HepG2 (cell line): Measurements from ENCODE around the gene COL9A3. TPM values are rescaled to one million over a fixed set of nuclear protein-coding genes. Genes with fewer than 3 reads are reported as not detected.
"Not testable (repeated sequence)": the region's sequence is repeated elsewhere in the genome, so short reads cannot be mapped to it uniquely, and the experiment has no call there.

Source experiments
- ATAC-seq: fragments of 200-7000 bp; cut with Tn5 transposase; 3 replicates; pipeline ENCODE4 v1.9.1; 2020; ENCODE audit warnings: mild to moderate bottlenecking, moderate library complexity
- BruUV-seq: library from RNA; stranded (reverse); fragments of 400-500 nt; replicated peaks from 2 replicates; lab custom pipeline; 2021; lab: Mats Ljungman, UMichigan
- CTCF ChIA-PET: fragments of 300-600 bp; formaldehyde crosslinking; extraction: SDS; loops from one replicate; lab custom pipeline; 2021; ENCODE audit warnings: low total read pairs, inconsistent platforms, low intra/inter-chr PET ratio; lab: Yijun Ruan, JAX
- POLR2A ChIA-PET: fragments of 350-600 bp; sonication (Branson Sonifier 250); formaldehyde crosslinking; loops from one replicate; lab custom pipeline; 2020; ENCODE audit warnings: antibody characterized with exemption, inconsistent platforms; lab: Yijun Ruan, JAX
- DNase-seq: peaks from one replicate; pipeline ENCODE4 v3.0.0-alpha.2; 2015; ENCODE audit warnings: low spot score
- FAIRE-seq: peaks from 3 replicates; lab custom pipeline; 2011; peaks lifted over from hg19 to GRCh38; lab: Jason Lieb, UNC
- H2AFZ ChIP-seq: one replicate; pipeline ENCODE4 v1.6.1; 2011; ENCODE audit warnings: low read length, inconsistent platforms
- H3K27ac ChIP-seq: fragments of 300-600 bp; 3 replicates; pipeline ENCODE4 v1.8.0; 2011; ENCODE audit warnings: mixed run types, mild to moderate bottlenecking, mixed read lengths, low read length, inconsistent platforms; ENCODE audit not compliant: insufficient read depth; ENCODE audit errors: extremely low read length
- H3K27me3 ChIP-seq, 2 experiments: fragments of 200-600 bp in 1 of 2; 2 replicates in 1 of 2; 3 replicates in 1 of 2; pipeline versions ENCODE4 v1.6.0 to v1.8.0; 2011; ENCODE audit warnings: low read length in 2 of 2, mild to moderate bottlenecking in 2 of 2, moderate library complexity in 2 of 2, inconsistent platforms in 1 of 2; ENCODE audit not compliant: insufficient read depth in 2 of 2, control insufficient read depth in 1 of 2
- H3K36me3 ChIP-seq, 2 experiments: fragments of 200-600 bp in 1 of 2; replicated peaks in 1 of 2; 2 replicates in 1 of 2; 3 replicates in 1 of 2; pipeline versions ENCODE4 v1.5.1 to v1.8.0; 2011; ENCODE audit warnings: low read length in 2 of 2, inconsistent platforms in 1 of 2; ENCODE audit not compliant: insufficient read depth in 2 of 2, control insufficient read depth in 1 of 2
- H3K4me1 ChIP-seq: 2 replicates; pipeline ENCODE4 v1.5.1; 2012; ENCODE audit warnings: low read length, inconsistent platforms; ENCODE audit not compliant: insufficient read depth
- H3K4me2 ChIP-seq: 2 replicates; pipeline ENCODE4 v1.6.0; 2011; ENCODE audit warnings: low read depth, low read length, inconsistent platforms
- H3K4me3 ChIP-seq, 3 experiments: fragments of 200-600 bp in 1 of 3; sonication (generic), shearing (Covaris generic) in 1 of 3; replicated peaks in 1 of 3; 2 replicates each; pipeline ENCODE4 v1.5.1; 2011 to 2016; ENCODE audit warnings: low read length in 3 of 3, inconsistent platforms in 2 of 3, low read depth in 2 of 3, mild to moderate bottlenecking in 2 of 3, control low read depth in 1 of 3, mixed read lengths in 1 of 3; ENCODE audit not compliant: insufficient read depth in 1 of 3
- H3K79me2 ChIP-seq: one replicate; pipeline ENCODE4 v1.6.1; 2011; ENCODE audit warnings: low read length, inconsistent platforms; ENCODE audit not compliant: insufficient read depth
- H3K9ac ChIP-seq: 2 replicates; pipeline ENCODE4 v1.6.0; 2011; ENCODE audit warnings: mild to moderate bottlenecking, low read depth, low read length, inconsistent platforms; ENCODE audit not compliant: insufficient read depth
- H3K9me3 ChIP-seq: 2 replicates; pipeline ENCODE4 v1.5.1; 2012; ENCODE audit warnings: mild to moderate bottlenecking, low read length
- H4K20me1 ChIP-seq: 2 replicates; pipeline ENCODE4 v1.6.0; 2011; ENCODE audit warnings: inconsistent platforms, mild to moderate bottlenecking, low read length, moderate library complexity; ENCODE audit not compliant: insufficient read depth
- KDM1A ChIP-seq: IDR thresholded peaks from 2 replicates; pipeline ENCODE4 v1.6.1; 2016; ENCODE audit warnings: missing compliant biosample characterization
- NFE2L2 ChIP-seq: fragments of 150-350 bp; IDR thresholded peaks from 2 replicates; pipeline ENCODE4 v1.6.1; 2014; ENCODE audit warnings: low read length
- PHF21A ChIP-seq: sonication (generic); formaldehyde crosslinking; IDR thresholded peaks from 2 replicates; pipeline ENCODE4 v1.5.0; 2020; ENCODE audit warnings: mild to moderate bottlenecking, missing genetic modification reagents
- PTBP1 ChIP-seq: fragments of 200-400 bp; formaldehyde crosslinking; IDR thresholded peaks from 2 replicates; pipeline ENCODE4 v1.6.1; 2018; ENCODE audit warnings: low read length, low read depth; ENCODE audit not compliant: poor library complexity, severe bottlenecking
- SOX13 ChIP-seq, 3 experiments: fragments of 450-650 bp in 1 of 3; sonication (generic) in 1 of 3; formaldehyde crosslinking in 1 of 3; IDR thresholded peaks in 2 of 3; conservative IDR thresholded peaks in 1 of 3; 2 replicates each; pipeline versions ENCODE4 v1.5.0 to v1.6.1; 2016 to 2020; ENCODE audit warnings: antibody characterized with exemption in 1 of 3, mild to moderate bottlenecking in 1 of 3, missing compliant biosample characterization in 1 of 3, missing genetic modification reagents in 1 of 3, moderate library complexity in 1 of 3
- YEATS2 ChIP-seq: sonication (generic); formaldehyde crosslinking; IDR thresholded peaks from 2 replicates; pipeline ENCODE4 v1.4.0; 2020; ENCODE audit warnings: missing genetic modification reagents, borderline replicate concordance
- ZNF12 ChIP-seq: sonication (generic); formaldehyde crosslinking; IDR thresholded peaks from 2 replicates; pipeline ENCODE4 v1.5.0; 2020; ENCODE audit warnings: missing genetic modification reagents
- ZNF17 ChIP-seq: sonication (generic); formaldehyde crosslinking; IDR thresholded peaks from 2 replicates; pipeline ENCODE4 v1.5.0; 2020; ENCODE audit warnings: mild to moderate bottlenecking, missing genetic modification reagents
- ZNF296 ChIP-seq: sonication (generic); formaldehyde crosslinking; conservative IDR thresholded peaks from 2 replicates; pipeline ENCODE4 v1.5.0; 2020; ENCODE audit warnings: mild to moderate bottlenecking, missing genetic modification reagents
- ZNF747 ChIP-seq: sonication (generic); formaldehyde crosslinking; IDR thresholded peaks from 2 replicates; pipeline ENCODE4 v1.8.1; 2023; ENCODE audit warnings: missing genetic modification reagents, mild to moderate bottlenecking, borderline replicate concordance
- WGBS: methylation state at CpG from one replicate; pipeline ENCODE4 v1.1.6; 2017; ENCODE audit warnings: low lambda C conversion rate; 5-methylcytosine and 5-hydroxymethylcytosine counted together
- in situ Hi-C: cut with HindIII; loops from 2 replicates; pipeline ENCODE4 v1.10.0; 2017; ENCODE audit warnings: low pct_unique_long_range_greater_than_20kb; ENCODE audit not compliant: extremely low pct_ligation_motif_present
- intact Hi-C: fragments of 100-400 bp; cut with micrococcal nuclease; formaldehyde crosslinking; loops from one replicate; pipeline ENCODE4 v1.10.0; 2022; ENCODE audit not compliant: unreplicated experiment
- polyA plus RNA-seq, 8 experiments: library from polyadenylated mRNA; depleted of rRNA in 3 of 8; stranded (reverse) in 7 of 8; unstranded in 1 of 8; fragments of >200 nt; fragmentation: Illumina TruSeq in 4 of 8; extraction: Trizol in 4 of 8; gene quantifications; 2 replicates each; pipeline versions ENCODE4 v1.2.1 to v1.2.3, GENCODE V29; 2011 to 2016; ENCODE audit warnings: low read depth in 4 of 8, missing spikeins in 1 of 8, mixed read lengths in 1 of 8; ENCODE audit not compliant: insufficient read depth in 1 of 8
- total RNA-seq, 5 experiments: library from RNA; depleted of rRNA; stranded (reverse); fragments of >200 nt; fragmentation: Illumina TruSeq; extraction: Trizol; gene quantifications; 2 replicates each; pipeline ENCODE4 v1.2.3, GENCODE V29; 2016; ENCODE audit warnings: low read depth in 1 of 5
- TF ChIP-seq, protein P1 (sequence below): sonication (generic); formaldehyde crosslinking; IDR thresholded peaks from 2 replicates; pipeline ENCODE4 v1.8.1; 2023; ENCODE audit warnings: mild to moderate bottlenecking, missing genetic modification reagents
- TF ChIP-seq, protein P2 (sequence below): sonication (generic); formaldehyde crosslinking; IDR thresholded peaks from 2 replicates; pipeline ENCODE4 v1.5.0; 2020; ENCODE audit warnings: missing genetic modification reagents
- TF ChIP-seq, protein P3 (sequence below): sonication (generic); formaldehyde crosslinking; IDR thresholded peaks from 2 replicates; pipeline ENCODE4 v1.4.0; 2020; ENCODE audit warnings: mild to moderate bottlenecking, missing genetic modification reagents
- TF ChIP-seq, protein P4 (sequence below): sonication (generic); formaldehyde crosslinking; IDR thresholded peaks from 2 replicates; pipeline ENCODE4 v1.5.0; 2020; ENCODE audit warnings: missing genetic modification reagents

COL9A3 gene
- total and polyA plus RNA-seq, 2 of the 13 experiments (the other 11 are each of a cell fraction or from before 2014, with no cell fraction given), result 155 to 204 TPM

DNA sequence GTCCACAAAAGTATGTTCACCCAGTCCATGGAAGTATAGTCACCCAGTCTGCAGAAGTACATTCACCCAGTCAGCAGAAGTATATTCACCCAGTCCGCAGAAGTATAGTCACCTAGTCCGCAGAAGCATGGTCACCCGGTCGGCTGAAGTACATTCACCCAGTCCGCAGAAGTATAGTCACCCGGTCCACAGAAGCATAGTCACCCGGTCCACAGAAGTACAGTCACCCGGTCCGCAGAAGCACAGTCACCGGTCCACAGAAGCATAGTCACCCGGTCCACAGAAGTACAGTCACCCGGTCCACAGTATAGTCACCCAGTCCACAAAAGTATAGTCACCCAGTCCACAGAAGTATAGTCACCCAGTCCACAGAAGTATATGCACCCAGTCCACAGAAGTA lies 36.0 kb downstream of the COL9A3 start:
- no peak for DNase-seq
- no peak for TF ChIP-seq ZNF747 (CRISPR knock-in tag)
- no peak for TF ChIP-seq ZNF17 (CRISPR knock-in tag)
- no peak for TF ChIP-seq YEATS2
- no peak for TF ChIP-seq ZNF296 (CRISPR knock-in tag)
- no peak for TF ChIP-seq PHF21A (CRISPR knock-in tag)
- TF ChIP-seq KDM1A (CRISPR knock-in tag), result no peak
- TF ChIP-seq, protein P1, sequence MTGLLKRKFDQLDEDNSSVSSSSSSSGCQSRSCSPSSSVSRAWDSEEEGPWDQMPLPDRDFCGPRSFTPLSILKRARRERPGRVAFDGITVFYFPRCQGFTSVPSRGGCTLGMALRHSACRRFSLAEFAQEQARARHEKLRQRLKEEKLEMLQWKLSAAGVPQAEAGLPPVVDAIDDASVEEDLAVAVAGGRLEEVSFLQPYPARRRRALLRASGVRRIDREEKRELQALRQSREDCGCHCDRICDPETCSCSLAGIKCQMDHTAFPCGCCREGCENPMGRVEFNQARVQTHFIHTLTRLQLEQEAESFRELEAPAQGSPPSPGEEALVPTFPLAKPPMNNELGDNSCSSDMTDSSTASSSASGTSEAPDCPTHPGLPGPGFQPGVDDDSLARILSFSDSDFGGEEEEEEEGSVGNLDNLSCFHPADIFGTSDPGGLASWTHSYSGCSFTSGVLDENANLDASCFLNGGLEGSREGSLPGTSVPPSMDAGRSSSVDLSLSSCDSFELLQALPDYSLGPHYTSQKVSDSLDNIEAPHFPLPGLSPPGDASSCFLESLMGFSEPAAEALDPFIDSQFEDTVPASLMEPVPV, result no peak
- TF ChIP-seq NFE2L2, result no peak
- TF ChIP-seq, protein P2, sequence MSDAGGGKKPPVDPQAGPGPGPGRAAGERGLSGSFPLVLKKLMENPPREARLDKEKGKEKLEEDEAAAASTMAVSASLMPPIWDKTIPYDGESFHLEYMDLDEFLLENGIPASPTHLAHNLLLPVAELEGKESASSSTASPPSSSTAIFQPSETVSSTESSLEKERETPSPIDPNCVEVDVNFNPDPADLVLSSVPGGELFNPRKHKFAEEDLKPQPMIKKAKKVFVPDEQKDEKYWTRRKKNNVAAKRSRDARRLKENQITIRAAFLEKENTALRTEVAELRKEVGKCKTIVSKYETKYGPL (CRISPR knock-in tag), result no peak
- TF ChIP-seq, protein P3, sequence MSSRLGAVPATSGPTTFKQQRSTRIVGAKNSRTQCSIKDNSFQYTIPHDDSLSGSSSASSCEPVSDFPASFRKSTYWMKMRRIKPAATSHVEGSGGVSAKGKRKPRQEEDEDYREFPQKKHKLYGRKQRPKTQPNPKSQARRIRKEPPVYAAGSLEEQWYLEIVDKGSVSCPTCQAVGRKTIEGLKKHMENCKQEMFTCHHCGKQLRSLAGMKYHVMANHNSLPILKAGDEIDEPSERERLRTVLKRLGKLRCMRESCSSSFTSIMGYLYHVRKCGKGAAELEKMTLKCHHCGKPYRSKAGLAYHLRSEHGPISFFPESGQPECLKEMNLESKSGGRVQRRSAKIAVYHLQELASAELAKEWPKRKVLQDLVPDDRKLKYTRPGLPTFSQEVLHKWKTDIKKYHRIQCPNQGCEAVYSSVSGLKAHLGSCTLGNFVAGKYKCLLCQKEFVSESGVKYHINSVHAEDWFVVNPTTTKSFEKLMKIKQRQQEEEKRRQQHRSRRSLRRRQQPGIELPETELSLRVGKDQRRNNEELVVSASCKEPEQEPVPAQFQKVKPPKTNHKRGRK (CRISPR knock-in tag), result no peak
- no peak for TF ChIP-seq SOX13 (IDR thresholded peaks at IDR 0.05)
- TF ChIP-seq SOX13 (CRISPR knock-in tag; conservative IDR thresholded peaks at IDR 0.05 in 1 of 2, IDR thresholded peaks at IDR 0.05 in 1 of 2), result no peak
- no peak for TF ChIP-seq PTBP1
- TF ChIP-seq, protein P4, sequence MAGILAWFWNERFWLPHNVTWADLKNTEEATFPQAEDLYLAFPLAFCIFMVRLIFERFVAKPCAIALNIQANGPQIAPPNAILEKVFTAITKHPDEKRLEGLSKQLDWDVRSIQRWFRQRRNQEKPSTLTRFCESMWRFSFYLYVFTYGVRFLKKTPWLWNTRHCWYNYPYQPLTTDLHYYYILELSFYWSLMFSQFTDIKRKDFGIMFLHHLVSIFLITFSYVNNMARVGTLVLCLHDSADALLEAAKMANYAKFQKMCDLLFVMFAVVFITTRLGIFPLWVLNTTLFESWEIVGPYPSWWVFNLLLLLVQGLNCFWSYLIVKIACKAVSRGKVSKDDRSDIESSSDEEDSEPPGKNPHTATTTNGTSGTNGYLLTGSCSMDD (CRISPR knock-in tag), result no peak
- no peak for TF ChIP-seq ZNF12 (CRISPR knock-in tag)
- H3K9me3 ChIP-seq, result no peaks in the 10 kb centered on the region
- no TSS peak for BruUV-seq
- intact Hi-C loops, result no loop called here
- WGBS, result 93% methylated on average over 12 of the region's 12 CpGs
- in situ Hi-C loops, result no loop called here
- no peaks in the 10 kb centered on the region for H4K20me1 ChIP-seq
- no peak overlapping the region for H3K9ac ChIP-seq
- POLR2A ChIA-PET, result no interaction called here
- no peak for ATAC-seq
- no peaks in the 10 kb centered on the region for H3K79me2 ChIP-seq
- peaks cover 22 to 45% of the 10 kb centered on the region in 2 experiments for H3K36me3 ChIP-seq
- H3K4me2 ChIP-seq, result no peak overlapping the region
- CTCF ChIA-PET, result no interaction called here
- no peaks in the 10 kb centered on the region for H3K4me1 ChIP-seq
- no peak overlapping the region for H2AFZ ChIP-seq
- H3K27ac ChIP-seq, result no peak overlapping the region
- no peak overlapping the region for H3K4me3 ChIP-seq
- FAIRE-seq, result no peak
- H3K27me3 ChIP-seq, result no peaks in the 10 kb centered on the region

DNA sequence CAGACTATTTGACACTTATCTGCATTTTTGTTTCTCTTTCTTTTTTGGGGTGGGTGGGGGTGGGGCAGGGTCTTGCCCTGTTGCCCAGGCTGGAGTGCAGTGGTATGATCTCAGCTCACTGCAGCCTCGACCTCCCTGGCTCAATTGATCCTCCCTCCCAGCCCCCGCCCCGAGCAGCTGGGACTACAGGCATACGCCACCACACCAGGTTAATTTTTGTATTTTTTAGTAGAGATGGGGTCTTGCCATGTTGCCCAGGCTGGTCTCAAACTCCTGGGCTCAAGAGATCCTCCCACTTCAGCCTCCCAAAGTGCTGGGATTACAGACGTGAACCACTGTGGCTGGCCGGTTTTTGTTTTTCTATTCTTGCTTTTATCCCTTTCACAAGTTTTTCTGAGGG lies 36.5 kb downstream of the COL9A3 start:
- WGBS, result 95% methylated on average over 6 of the region's 6 CpGs

More for the DNA sequence above, 36.5 kb downstream of the COL9A3 start:
- H3K9me3 ChIP-seq, intact Hi-C loops, BruUV-seq, H3K27ac ChIP-seq, DNase-seq, H3K9ac ChIP-seq, in situ Hi-C loops, H4K20me1 ChIP-seq, ATAC-seq, FAIRE-seq, H3K4me3 ChIP-seq, POLR2A ChIA-PET, H2AFZ ChIP-seq, H3K79me2 ChIP-seq, CTCF ChIA-PET, H3K4me1 ChIP-seq, H3K27me3 ChIP-seq, H3K4me2 ChIP-seq: not testable (repeated sequence)
- peaks cover 19 to 44% of the 10 kb centered on the region in 2 experiments for H3K36me3 ChIP-seq
